SU-DHL-6 (cell line): ENCODE data around the gene SELENOK.
A peak's percentile ranks its signal among the peaks of the same experiment; 100 is the strongest.

Experiments used
- H2AFZ ChIP-seq: fragments of 200-600 bp; sonication (generic); 2 replicates; pipeline ENCODE4 v1.6.1; 2014; ENCODE audit warnings: low read depth, mild to moderate bottlenecking, moderate library complexity, mixed read lengths, antibody characterized with exemption, low read length; ENCODE audit not compliant: severe bottlenecking
- H3F3A ChIP-seq: fragments of 200-600 bp; shearing (Covaris generic); 2 replicates; pipeline ENCODE4 v1.6.0; 2016; ENCODE audit warnings: antibody characterized with exemption, mild to moderate bottlenecking; ENCODE audit not compliant: insufficient read depth
- H3K27ac ChIP-seq: fragments of 200-600 bp; sonication (generic); 2 replicates; pipeline ENCODE4 v1.5.1; 2016; ENCODE audit warnings: low read depth, mild to moderate bottlenecking, low read length, moderate library complexity, mixed read lengths
- H3K27me3 ChIP-seq: fragments of 200-600 bp; sonication (generic), shearing (Covaris generic); 2 replicates; pipeline ENCODE4 v1.6.0; 2014; ENCODE audit warnings: mild to moderate bottlenecking, low read length
- H3K36me3 ChIP-seq: fragments of 200-600 bp; sonication (generic); 2 replicates; pipeline ENCODE4 v1.6.1; 2014; ENCODE audit warnings: mild to moderate bottlenecking, low read length, mixed read lengths
- H3K4me2 ChIP-seq: fragments of 300-600, 200-600 bp; shearing (Covaris generic), sonication (generic); 2 replicates; pipeline ENCODE4 v1.6.0; 2014; ENCODE audit warnings: low read length, low read depth, mild to moderate bottlenecking; ENCODE audit not compliant: poor library complexity, severe bottlenecking
- H3K4me3 ChIP-seq: fragments of 200-600 bp; sonication (generic); 2 replicates; pipeline ENCODE4 v1.5.1; 2014; ENCODE audit warnings: antibody characterized with exemption, low read length, mild to moderate bottlenecking, mixed read lengths; ENCODE audit not compliant: insufficient read depth, poor library complexity, severe bottlenecking
- H3K79me2 ChIP-seq: fragments of 200-600 bp; sonication (generic); 2 replicates; pipeline ENCODE4 v1.6.1; 2014; ENCODE audit warnings: mild to moderate bottlenecking, low read length, moderate library complexity; ENCODE audit not compliant: insufficient read depth
- H3K9ac ChIP-seq: fragments of 200-600 bp; sonication (generic); 2 replicates; pipeline ENCODE4 v1.7.0; 2014; ENCODE audit warnings: mild to moderate bottlenecking, low read length
- H3K9me2 ChIP-seq: fragments of 200-600 bp; sonication (generic); replicated peaks from 2 replicates; pipeline ENCODE4 v1.6.1; 2014; ENCODE audit warnings: low read length; ENCODE audit not compliant: insufficient read depth
- H3K9me3 ChIP-seq: fragments of 200-600 bp; sonication (generic); 2 replicates; pipeline ENCODE4 v1.6.1; 2014; ENCODE audit warnings: low read length, mixed read lengths; ENCODE audit not compliant: insufficient read depth
- H4K20me1 ChIP-seq: fragments of 200-600 bp; sonication (generic); 2 replicates; pipeline ENCODE4 v1.6.1; 2014; ENCODE audit warnings: low read depth, mild to moderate bottlenecking, antibody characterized with exemption, low read length, moderate library complexity, mixed read lengths
- CTCF ChIP-seq: fragments of 200-600 bp; sonication (generic); IDR thresholded peaks from one replicate; pipeline ENCODE4 v1.5.1; 2017; ENCODE audit warnings: antibody characterized with exemption, mild to moderate bottlenecking, low read length, moderate library complexity; ENCODE audit not compliant: insufficient read depth, poor library complexity, severe bottlenecking
- EZH2phosphoT487 ChIP-seq: fragments of 200-600 bp; sonication (generic), shearing (Covaris generic); conservative IDR thresholded peaks from 2 replicates; pipeline ENCODE4 v1.6.1; 2018; ENCODE audit warnings: mild to moderate bottlenecking, antibody characterized with exemption, low read length, moderate library complexity, mixed read lengths

The SELENOK gene

GRCh38 chr3:53845881-53846133 lies 45.9 kb downstream of the SELENOK start:
- H3F3A ChIP-seq = peaks cover 32% of the 10 kb centered on the region
- H2AFZ ChIP-seq = peak overlapping the region; percentile 54
- peak overlapping the region; percentile 80 for H3K4me2 ChIP-seq
- no peaks in the 10 kb centered on the region for H4K20me1 ChIP-seq
- 0 out of 2 replicates have a peak, but pooled peaks cover 3% of the 10 kb centered on the region for H3K36me3 ChIP-seq
- TF ChIP-seq EZH2phosphoT487 = no peak
- TF ChIP-seq CTCF = no peak
- peaks cover 50% of the 10 kb centered on the region for H3K79me2 ChIP-seq
- H3K9ac ChIP-seq = peak overlapping the region; percentile 93
- peak overlapping the region; percentile 69 for H3K4me3 ChIP-seq
- no peaks in the 10 kb centered on the region for H3K27me3 ChIP-seq
- H3K9me2 ChIP-seq = no peaks in the 10 kb centered on the region
- no peaks in the 10 kb centered on the region for H3K9me3 ChIP-seq
- peak overlapping the region; percentile 98 for H3K27ac ChIP-seq

GRCh38 chr3:53845103-53845880 lies 46.4 kb downstream of the SELENOK start:
- peak overlapping the region; percentile 69 for H3K4me3 ChIP-seq
- H3K27ac ChIP-seq = peak overlapping the region; percentile 98
- H3K79me2 ChIP-seq = peaks cover 50% of the 10 kb centered on the region
- H3K4me2 ChIP-seq = peak overlapping the region; percentile 80
- no peaks in the 10 kb centered on the region for H3K27me3 ChIP-seq
- no peaks in the 10 kb centered on the region for H3K9me2 ChIP-seq
- no peaks in the 10 kb centered on the region for H4K20me1 ChIP-seq
- H3K9ac ChIP-seq = peak overlapping the region; percentile 93
- H3K9me3 ChIP-seq = no peaks in the 10 kb centered on the region
- 0 out of 2 replicates have a peak, but pooled peaks cover 3% of the 10 kb centered on the region for H3K36me3 ChIP-seq
- TF ChIP-seq EZH2phosphoT487 = no peak
- TF ChIP-seq CTCF = no peak
- H3F3A ChIP-seq = peaks cover 32% of the 10 kb centered on the region
- H2AFZ ChIP-seq = peak overlapping the region; percentile 54

GRCh38 chr3:53844262-53845102 lies 47.2 kb downstream of the SELENOK start:
- peak overlapping the region; percentile 98 for H3K27ac ChIP-seq
- H3K4me3 ChIP-seq = peak overlapping the region; percentile 69
- H3K9ac ChIP-seq = peak overlapping the region; percentile 93
- peaks cover 32% of the 10 kb centered on the region for H3F3A ChIP-seq
- H3K36me3 ChIP-seq = peaks cover 5% of the 10 kb centered on the region; the same call in 1 of the 2 replicates
- H3K27me3 ChIP-seq = no peaks in the 10 kb centered on the region
- H3K9me3 ChIP-seq = no peaks in the 10 kb centered on the region
- peaks cover 56% of the 10 kb centered on the region for H3K79me2 ChIP-seq
- no peak overlapping the region for H2AFZ ChIP-seq
- no peaks in the 10 kb centered on the region for H3K9me2 ChIP-seq
- peak overlapping the region; percentile 80 for H3K4me2 ChIP-seq
- TF ChIP-seq CTCF (no peak), EZH2phosphoT487 (no peak)
- no peaks in the 10 kb centered on the region for H4K20me1 ChIP-seq
